IPS-NIHi7 (cell line): ENCODE data around the gene RBP2.

Experiments
- DNase-seq: peaks from one replicate; pipeline ENCODE4 v3.0.0; 2012; ENCODE audit warnings: mixed read lengths; ENCODE audit errors: extremely low spot score

Gene RBP2

GRCh38 chr3:139481116-139481515 is 4.8 kb upstream of the RBP2 start:
- DNase-seq = no peak

- DNase-seq = no peak
Observed at GRCh38 chr3:139480585-139480984, 4.3 kb upstream of the RBP2 start.

GRCh38 chr3:139477710-139478640 is 1.7 kb upstream of the RBP2 start:
- DNase-seq = peak; percentile 10

GRCh38 chr3:139473155-139473771 is 3.1 kb downstream of the RBP2 start:
- no peak for DNase-seq

GRCh38 chr3:139472380-139473010 is 3.8 kb downstream of the RBP2 start:
- DNase-seq = no peak

GRCh38 chr3:139470199-139470598 is 6.1 kb downstream of the RBP2 start:
- DNase-seq = no peak

- no peak for DNase-seq
Observed at GRCh38 chr3:139468399-139468798, 7.9 kb downstream of the RBP2 start.

- DNase-seq = no peak
Observed at GRCh38 chr3:139466360-139466759, 10.0 kb downstream of the RBP2 start.

GRCh38 chr3:139465636-139466035 is 10.7 kb downstream of the RBP2 start:
- DNase-seq = no peak

GRCh38 chr3:139463466-139463865 is 12.8 kb downstream of the RBP2 start:
- DNase-seq = no peak

- DNase-seq = no peak
Observed at GRCh38 chr3:139460529-139460928, 15.8 kb downstream of the RBP2 start.

GRCh38 chr3:139460076-139460475 is 16.2 kb downstream of the RBP2 start:
- no peak for DNase-seq

- no peak for DNase-seq
Observed at GRCh38 chr3:139458348-139458747, 18.0 kb downstream of the RBP2 start.

GRCh38 chr3:139457066-139457465 is 19.2 kb downstream of the RBP2 start:
- DNase-seq = no peak

GRCh38 chr3:139456386-139456785 is 19.9 kb downstream of the RBP2 start:
- no peak for DNase-seq

- peak; percentile 41 for DNase-seq
Observed at GRCh38 chr3:139455855-139456254, 20.5 kb downstream of the RBP2 start.

- no peak for DNase-seq
Observed at GRCh38 chr3:139455206-139455605, 21.1 kb downstream of the RBP2 start.

GRCh38 chr3:139454346-139454745 is 22.0 kb downstream of the RBP2 start:
- DNase-seq = no peak

GRCh38 chr3:139450159-139450558 is 26.2 kb downstream of the RBP2 start:
- no peak for DNase-seq

- no peak for DNase-seq
Observed at GRCh38 chr3:139449566-139449965, 26.8 kb downstream of the RBP2 start.

- DNase-seq = no peak
Observed at GRCh38 chr3:139448104-139448503, 28.2 kb downstream of the RBP2 start.

- DNase-seq = no peak
Observed at GRCh38 chr3:139447486-139447885, 28.8 kb downstream of the RBP2 start.

- no peak for DNase-seq
Observed at GRCh38 chr3:139444446-139444845, 31.9 kb downstream of the RBP2 start.
